Chondrocyte (in vitro differentiated cells): Measurements from ENCODE around the gene PCYT2. TPM values are rescaled to one million over a fixed set of nuclear protein-coding genes. Genes with fewer than 3 reads are reported as not detected.
"Not testable (repeated sequence)": the region's sequence is repeated elsewhere in the genome, so short reads cannot be mapped to it uniquely, and the experiment has no call there.

ENCODE experiments used
- DNase-seq: peaks from one replicate; pipeline ENCODE4 v3.0.0; 2021; ENCODE audit warnings: mixed read lengths, low spot score
- H3K27ac Mint-ChIP-seq: one replicate; pipeline ENCODE4 v1.8.0; 2021; ENCODE audit warnings: mild to moderate bottlenecking, moderate library complexity, mixed read lengths; ENCODE audit not compliant: unreplicated experiment
- H3K27me3 Mint-ChIP-seq: 2 replicates; pipeline ENCODE4 v1.8.0; 2021; ENCODE audit warnings: low read depth, mixed read lengths
- H3K36me3 Mint-ChIP-seq: 2 replicates; pipeline ENCODE4 v1.8.0; 2021; ENCODE audit warnings: low read depth, mixed read lengths
- H3K4me1 Mint-ChIP-seq: 2 replicates; pipeline ENCODE4 v1.8.0; 2021; ENCODE audit warnings: low read depth, mild to moderate bottlenecking, mixed read lengths
- H3K4me3 Mint-ChIP-seq: one replicate; pipeline ENCODE4 v1.8.0; 2021; ENCODE audit warnings: mild to moderate bottlenecking, moderate library complexity, mixed read lengths; ENCODE audit not compliant: unreplicated experiment
- H3K9me3 Mint-ChIP-seq: 2 replicates; pipeline ENCODE4 v1.8.0; 2021; ENCODE audit warnings: low read depth, mixed read lengths
- CTCF ChIP-seq: fragments of 200-600 bp; sonication (generic); IDR thresholded peaks from 2 replicates; pipeline ENCODE4 v1.5.0; 2021; ENCODE audit warnings: antibody characterized with exemption, mild to moderate bottlenecking, moderate library complexity
- total RNA-seq: library from RNA; stranded (reverse); gene quantifications from 3 replicates; pipeline ENCODE4 v1.2.1, GENCODE V29; 2021

PCYT2 gene
- total RNA-seq, 1 donor from 2014 or later = 28.8 TPM

DNA sequence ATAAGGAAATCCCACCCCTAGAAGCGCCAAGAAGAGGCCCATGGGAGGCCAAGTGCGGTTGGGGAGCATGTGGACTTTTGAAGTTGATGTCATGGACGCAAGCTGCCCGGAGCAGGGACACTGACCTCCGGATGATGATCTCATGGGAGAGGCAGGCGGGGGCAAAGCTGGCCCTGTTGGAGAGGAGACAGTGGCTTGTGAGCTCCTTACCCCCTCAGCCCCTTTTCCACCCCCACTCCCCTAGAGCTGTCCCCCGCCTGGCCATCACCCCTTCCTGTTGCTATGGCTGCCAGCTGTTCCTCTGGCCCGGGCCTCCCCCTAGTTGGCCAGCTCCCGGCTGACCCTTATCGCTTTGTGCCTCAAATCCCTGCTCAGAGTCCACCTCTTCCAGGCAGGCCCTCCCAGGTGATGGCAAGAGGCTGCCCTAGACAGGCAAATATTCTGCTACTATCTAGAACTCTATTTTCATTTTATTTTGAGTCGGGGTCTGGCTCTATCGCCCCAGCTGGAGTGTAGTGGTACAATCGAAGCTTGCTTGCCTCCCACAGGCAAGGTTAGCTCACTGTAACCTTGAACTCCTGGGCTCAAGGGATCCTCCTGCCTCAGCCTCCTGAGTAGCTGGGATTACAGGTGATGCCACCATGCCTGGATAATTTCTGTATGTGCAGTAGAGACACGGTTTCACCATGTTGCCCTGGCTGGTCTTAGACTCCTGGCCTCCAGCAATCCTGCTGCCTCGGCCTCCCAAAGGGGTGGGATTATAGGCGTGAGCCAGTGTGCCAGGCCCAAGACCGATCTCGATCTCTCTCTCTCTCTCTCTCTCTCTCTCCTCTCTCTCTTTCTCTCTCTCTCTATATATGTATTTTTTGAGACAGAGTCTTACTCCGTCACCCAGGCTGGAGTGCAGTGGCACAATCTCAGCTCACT lies 43.2 kb upstream of the PCYT2 start:
- Mint-ChIP-seq H3K36me3 (no peaks in the 10 kb centered on the region), H3K4me3 (no peak overlapping the region), H3K27me3 (peaks cover 16% of the 10 kb centered on the region), H3K27ac (no peak overlapping the region), H3K9me3 (no peaks in the 10 kb centered on the region), H3K4me1 (peaks cover 4% of the 10 kb centered on the region)
- TF ChIP-seq CTCF = no peak
- peak; percentile 74 for DNase-seq

DNA sequence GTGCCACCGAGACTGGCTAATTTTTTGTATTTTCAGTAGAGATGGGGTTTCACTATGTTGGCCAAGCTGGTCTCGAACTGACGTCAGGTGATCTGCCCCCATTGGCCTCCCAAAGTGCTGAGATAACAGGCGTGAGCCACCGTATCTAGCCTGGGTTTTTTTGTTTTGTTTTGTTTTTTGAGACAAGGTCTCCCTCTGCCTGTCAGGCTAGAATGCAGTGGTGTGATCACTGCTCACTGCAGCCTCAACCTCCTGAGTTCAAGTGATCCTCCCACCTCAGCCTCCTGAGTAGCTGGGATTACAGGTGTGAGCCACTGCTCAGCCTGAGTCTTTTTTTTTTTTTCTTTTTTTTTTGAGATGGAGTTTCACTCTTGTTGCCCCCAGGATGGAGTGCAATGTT lies 42.2 kb upstream of the PCYT2 start:
- not testable (repeated sequence) for H3K36me3 Mint-ChIP-seq, H3K4me1 Mint-ChIP-seq, H3K27me3 Mint-ChIP-seq, DNase-seq, H3K4me3 Mint-ChIP-seq, H3K9me3 Mint-ChIP-seq, H3K27ac Mint-ChIP-seq
- TF ChIP-seq CTCF = peak; percentile 29

DNA sequence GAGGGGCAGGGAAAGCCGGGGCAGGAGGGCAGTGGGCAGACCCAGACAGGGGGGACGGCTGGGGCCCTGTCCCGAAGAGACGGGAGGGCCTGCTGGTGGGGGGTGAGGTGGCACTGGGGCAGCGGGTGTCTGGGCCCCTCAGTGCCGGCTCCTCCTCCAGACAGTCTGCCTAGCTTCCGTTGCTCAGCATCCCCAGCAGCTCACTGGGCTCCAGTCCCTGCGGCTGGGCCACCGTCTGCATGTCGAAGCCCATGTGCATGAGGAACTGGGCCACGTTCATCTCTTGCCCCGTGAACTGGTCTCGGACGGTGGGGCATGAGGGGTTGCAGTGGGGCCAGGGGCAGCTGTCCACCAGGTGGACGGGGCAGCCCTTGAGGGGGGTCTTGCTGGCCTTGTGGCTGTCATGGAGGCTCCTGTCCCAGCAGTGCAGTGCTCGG lies 41.6 kb upstream of the PCYT2 start:
- no peaks in the 10 kb centered on the region for H3K4me1 Mint-ChIP-seq
- H3K36me3 Mint-ChIP-seq = no peaks in the 10 kb centered on the region
- H3K9me3 Mint-ChIP-seq = no peaks in the 10 kb centered on the region
- H3K27me3 Mint-ChIP-seq = peaks cover 7% of the 10 kb centered on the region
- no peak overlapping the region for H3K4me3 Mint-ChIP-seq
- no peak overlapping the region for H3K27ac Mint-ChIP-seq
- no peak for TF ChIP-seq CTCF
- DNase-seq = no peak

GRCh38 chr17:81951785-81952684 lies 40.8 kb upstream of the PCYT2 start:
- no peaks in the 10 kb centered on the region for H3K4me1 Mint-ChIP-seq
- no peak for DNase-seq
- no peak overlapping the region for H3K27ac Mint-ChIP-seq
- peaks cover 3% of the 10 kb centered on the region for H3K27me3 Mint-ChIP-seq
- H3K4me3 Mint-ChIP-seq = no peak overlapping the region
- TF ChIP-seq CTCF = no peak
- no peaks in the 10 kb centered on the region for H3K9me3 Mint-ChIP-seq
- H3K36me3 Mint-ChIP-seq = no peaks in the 10 kb centered on the region

DNA sequence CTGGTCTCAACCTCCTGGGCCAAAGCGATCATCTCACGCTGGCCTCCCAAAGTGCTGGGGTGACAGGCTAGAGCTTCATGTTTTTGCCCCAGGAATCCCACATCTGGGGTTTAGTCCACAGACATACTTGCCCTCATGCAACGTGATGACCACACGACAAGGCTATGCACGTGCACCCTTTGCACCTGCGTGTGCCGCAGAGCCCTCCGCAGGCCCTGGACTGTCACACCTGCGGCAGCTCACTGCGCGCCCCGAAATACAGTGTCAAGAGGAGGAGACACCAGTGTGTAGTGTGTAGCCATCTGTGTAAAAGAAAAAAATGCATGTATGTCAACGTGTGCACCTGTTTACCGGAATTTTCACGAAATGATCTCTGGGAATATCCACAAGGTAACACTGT lies 39.3 kb upstream of the PCYT2 start:
- Mint-ChIP-seq H3K9me3 (no peaks in the 10 kb centered on the region), H3K4me3 (no peak overlapping the region), H3K27me3 (peaks cover 3% of the 10 kb centered on the region), H3K4me1 (no peaks in the 10 kb centered on the region), H3K36me3 (no peaks in the 10 kb centered on the region), H3K27ac (no peak overlapping the region)
- TF ChIP-seq CTCF = no peak
- DNase-seq = no peak
